HG02852 (cell line): ENCODE results near the gene AP3D1.

Experiments
- ATAC-seq: cut with Tn5 transposase; IDR thresholded peaks from one replicate; pipeline ENCODE4 v1.9.1; 2021; ENCODE audit warnings: mild to moderate bottlenecking, moderate library complexity; ENCODE audit not compliant: unreplicated experiment

The AP3D1 gene

DNA sequence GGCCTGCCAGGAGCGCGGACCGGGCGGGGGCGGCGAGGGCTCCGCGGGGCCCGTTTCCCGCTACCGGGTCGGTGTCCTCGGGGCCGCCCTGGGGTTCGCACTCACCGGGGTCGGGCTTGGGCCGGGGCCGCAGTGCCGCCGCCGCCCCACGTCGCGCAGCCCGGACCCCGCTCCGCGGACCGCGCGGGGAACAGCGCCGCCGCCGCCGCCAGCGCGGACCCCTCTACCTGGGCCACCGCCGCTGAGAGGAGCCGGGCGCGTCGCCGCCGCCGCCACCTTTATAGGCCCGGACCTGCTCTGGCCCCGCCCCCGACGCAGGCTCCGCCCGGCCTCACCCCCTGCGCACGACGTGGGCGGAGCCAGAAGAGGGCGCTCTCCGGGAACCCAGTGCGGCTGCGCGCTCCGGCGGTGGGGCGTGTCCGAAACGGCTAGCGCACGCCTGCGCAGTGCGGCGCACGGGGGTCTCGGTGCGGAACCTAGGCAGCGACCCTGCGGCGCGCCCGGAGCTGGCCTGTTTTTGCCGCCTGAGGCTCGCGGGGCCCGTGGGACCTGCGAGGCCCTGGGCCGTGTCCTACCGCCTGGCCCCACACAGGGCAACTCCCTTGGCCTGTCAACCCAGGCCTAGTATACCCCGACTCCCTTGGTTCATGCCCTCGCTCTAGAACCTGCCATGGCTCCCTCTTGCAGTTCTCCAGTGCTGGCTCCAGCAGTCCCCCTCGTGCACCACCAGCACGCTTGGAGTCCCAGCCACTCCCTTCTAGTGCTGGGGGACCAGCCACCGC lies 100.2 kb downstream of the AP3D1 start, which contains the start of gene MKNK2:
TSS of gene MKNK2 (minus strand) at position 254 of the 782 bp plus-strand sequence. CDS start 393 bp downstream, outside the sequence.
- peak; percentile 61 for ATAC-seq
